Measurements from ENCODE around the gene CACNG5.
"Not testable (repeated sequence)": the region's sequence is repeated elsewhere in the genome, so short reads cannot be mapped to it uniquely, and the experiment has no call there.

The CACNG5 gene

DNA sequence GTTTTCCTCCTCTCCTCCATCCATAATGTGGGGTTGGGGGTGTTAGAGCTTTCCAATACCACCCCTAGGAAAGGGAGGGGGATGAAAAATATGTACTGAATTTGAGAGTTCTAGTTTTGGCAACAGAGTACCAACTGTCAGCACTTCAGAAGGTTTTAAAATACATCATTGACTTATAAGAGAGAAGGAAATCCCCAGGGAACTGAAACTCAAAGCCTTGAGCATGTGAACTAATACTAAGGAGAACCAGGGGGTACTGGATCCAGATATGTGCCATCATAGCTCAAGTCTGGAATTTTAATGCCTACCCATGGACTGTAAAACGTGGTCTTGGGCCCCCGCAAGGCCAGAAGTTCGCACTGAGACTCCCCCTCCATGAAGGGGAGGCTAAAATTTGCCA, 15.8 kb downstream of the CACNG5 start:
- no peak for DNase-seq

- no peak for DNase-seq
These were observed 20.3 kb downstream of the CACNG5 start for GRCh38 chr17:66855204-66855603.

DNA sequence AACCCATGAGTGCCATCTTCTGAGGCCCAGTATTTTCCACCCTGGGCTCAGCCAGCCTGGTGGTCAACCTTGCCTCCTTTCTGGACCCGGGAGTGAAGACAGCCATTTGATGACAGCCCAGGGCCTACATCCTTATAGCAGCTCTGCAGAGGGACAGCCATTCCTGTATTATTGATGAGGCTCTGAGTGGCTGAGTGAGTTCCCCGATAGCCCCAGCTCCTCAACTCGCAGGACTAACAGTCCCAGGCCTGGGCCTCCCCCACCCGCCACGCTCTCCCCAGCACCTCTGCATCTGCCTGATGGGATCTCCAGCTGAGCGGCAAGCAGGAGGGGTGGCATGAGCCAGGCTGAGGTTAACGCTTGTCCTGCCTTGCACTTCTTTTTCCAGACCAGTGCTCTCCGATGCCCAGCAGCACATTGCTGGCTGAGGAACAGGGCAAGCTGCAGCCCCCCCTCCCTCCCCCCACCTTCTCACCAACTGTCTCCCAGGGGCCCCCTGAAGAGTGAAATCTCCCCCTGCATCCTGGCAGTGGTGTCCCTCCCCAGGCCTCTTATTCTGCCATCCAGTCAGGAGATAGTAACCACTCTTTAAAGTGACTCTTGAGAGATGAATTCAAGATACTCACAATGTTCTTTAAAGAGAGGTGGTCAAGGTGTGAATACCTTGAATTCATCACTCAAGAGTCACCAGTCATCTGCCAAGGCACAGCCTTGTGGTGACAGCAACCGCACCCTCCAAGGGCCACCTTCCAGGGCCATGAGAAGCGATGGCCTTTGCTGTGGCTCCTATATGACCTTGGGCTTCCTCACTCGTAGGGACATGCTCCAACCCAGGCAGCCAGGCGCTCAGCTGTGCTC, 23.5 kb downstream of the CACNG5 start:
- DNase-seq, result no peak

DNA sequence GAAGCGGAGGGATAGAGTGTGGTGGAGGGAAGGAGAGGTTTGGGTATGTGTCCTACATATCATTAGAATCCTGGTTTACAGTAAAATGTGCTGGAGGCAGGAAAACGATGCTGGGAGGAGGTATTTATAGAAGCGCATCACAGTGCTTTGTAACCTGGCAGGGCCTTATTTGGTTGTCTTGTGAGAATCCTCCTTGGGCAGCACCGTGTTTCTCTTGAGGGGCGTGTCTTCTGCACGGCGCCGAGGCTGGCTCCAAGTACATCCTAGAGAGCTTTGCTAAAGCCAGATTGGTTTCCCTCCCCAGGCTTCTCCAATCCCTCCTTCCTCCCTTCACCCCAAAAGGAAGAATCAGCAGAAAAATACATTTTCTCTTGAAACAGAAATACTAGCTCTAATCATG, 24.4 kb downstream of the CACNG5 start:
- no peak for DNase-seq

- no peak for DNase-seq
These were observed 25.3 kb downstream of the CACNG5 start for GRCh38 chr17:66860204-66860603.

- no peak for DNase-seq
These were observed 28.9 kb downstream of the CACNG5 start for GRCh38 chr17:66863820-66864219.

- no peak for DNase-seq
These were observed 30.2 kb downstream of the CACNG5 start for GRCh38 chr17:66865151-66865550.

DNA sequence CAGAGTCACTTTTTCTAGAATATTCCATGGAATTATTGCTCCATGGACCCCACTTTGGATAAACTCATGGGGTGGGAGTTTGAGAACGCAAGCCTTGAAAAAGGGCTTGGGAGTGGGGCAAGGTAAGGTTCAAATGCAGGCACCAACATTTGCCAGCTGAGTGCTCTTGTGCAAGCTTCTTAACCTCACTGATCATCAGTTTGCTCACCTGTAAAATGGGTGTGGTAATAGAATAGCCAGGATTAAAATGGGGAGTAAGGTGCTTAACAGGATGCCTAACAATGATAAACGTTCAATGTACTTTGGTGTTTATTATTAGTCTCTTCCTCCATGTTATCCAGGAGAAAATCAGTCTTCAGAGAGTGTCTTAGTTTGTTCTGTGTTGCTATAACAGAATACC, 39.0 kb downstream of the CACNG5 start:
- DNase-seq, result no peak

- DNase-seq, result no peak
These were observed 50.0 kb downstream of the CACNG5 start for GRCh38 chr17:66884931-66885330.

GRCh38 chr17:66885417-66885816, 50.5 kb downstream of the CACNG5 start:
- no peak for DNase-seq

GRCh38 chr17:66889480-66890230, 54.7 kb downstream of the CACNG5 start:
- DNase-seq, result no peak

- DNase-seq, result no peak
These were observed 57.3 kb downstream of the CACNG5 start for GRCh38 chr17:66892246-66892645.

DNA sequence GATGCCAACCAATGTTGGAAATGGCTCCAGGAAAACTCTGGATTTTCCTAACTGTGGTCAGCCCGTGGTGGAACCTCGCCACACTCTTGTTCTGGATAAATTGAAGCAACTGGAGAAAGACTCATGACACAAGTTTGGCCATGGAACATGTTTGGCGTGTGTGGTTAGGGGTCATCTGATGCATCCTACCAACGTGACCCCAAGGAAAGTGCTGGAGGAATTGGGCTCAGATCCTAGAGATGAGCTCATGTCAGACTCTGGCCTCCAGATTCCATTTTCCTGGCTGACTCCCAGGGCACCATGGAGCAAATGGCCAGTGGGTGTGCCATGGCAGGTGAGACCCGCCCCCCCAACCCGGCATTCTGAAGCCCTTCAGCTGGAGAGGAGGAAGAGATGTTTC, 58.5 kb downstream of the CACNG5 start:
- no peak for DNase-seq

GRCh38 chr17:66893863-66894262, 58.9 kb downstream of the CACNG5 start:
- DNase-seq, result no peak

GRCh38 chr17:66897141-66897540, 62.2 kb downstream of the CACNG5 start:
- no peak for DNase-seq

- no peak for DNase-seq
These were observed 63.6 kb downstream of the CACNG5 start for GRCh38 chr17:66898536-66898935.

- no peak for DNase-seq
These were observed 65.5 kb downstream of the CACNG5 start for GRCh38 chr17:66900126-66901010.

DNA sequence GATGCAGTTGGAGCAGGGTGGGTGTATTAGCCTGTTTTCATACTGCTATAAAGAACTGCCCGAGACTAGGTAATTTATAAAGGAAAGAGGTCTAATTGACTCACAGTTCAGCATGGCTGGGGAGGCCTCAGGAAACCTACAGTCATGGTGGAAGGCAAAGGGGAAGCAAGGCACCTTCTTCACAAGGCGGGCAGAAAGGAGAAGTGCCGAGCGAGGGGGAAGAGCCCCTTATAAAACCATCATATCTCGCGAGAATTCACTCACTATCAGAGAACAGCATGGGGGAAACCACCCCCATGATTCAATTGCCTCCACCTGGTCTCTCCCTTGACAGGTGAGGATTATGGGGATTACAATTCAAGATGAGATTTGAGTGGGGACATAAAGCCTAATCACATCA, 68.4 kb downstream of the CACNG5 start:
- DNase-seq, result not testable (repeated sequence)

DNA sequence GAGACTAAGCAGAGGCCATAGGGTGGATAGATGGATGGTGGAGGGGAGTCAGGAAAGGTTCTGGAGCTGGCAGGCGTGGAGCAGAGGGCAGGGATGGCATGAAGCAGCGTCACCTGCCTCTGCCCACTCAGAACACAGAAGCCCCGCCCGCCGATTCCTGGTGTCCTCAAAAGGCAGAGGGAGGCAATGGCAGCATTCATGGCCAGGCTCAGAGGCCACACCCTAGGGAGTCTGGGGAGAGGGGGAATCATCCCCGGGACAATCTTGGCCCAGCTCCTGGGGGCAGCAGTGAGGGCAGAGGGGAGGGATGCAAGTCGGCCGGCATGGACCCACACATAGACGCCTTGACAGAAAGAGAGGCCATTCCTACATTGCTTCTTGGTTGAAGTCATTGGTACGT, 68.9 kb downstream of the CACNG5 start:
- DNase-seq, result no peak

GRCh38 chr17:66904760-66905624, 70.1 kb downstream of the CACNG5 start:
- no peak for DNase-seq

DNA sequence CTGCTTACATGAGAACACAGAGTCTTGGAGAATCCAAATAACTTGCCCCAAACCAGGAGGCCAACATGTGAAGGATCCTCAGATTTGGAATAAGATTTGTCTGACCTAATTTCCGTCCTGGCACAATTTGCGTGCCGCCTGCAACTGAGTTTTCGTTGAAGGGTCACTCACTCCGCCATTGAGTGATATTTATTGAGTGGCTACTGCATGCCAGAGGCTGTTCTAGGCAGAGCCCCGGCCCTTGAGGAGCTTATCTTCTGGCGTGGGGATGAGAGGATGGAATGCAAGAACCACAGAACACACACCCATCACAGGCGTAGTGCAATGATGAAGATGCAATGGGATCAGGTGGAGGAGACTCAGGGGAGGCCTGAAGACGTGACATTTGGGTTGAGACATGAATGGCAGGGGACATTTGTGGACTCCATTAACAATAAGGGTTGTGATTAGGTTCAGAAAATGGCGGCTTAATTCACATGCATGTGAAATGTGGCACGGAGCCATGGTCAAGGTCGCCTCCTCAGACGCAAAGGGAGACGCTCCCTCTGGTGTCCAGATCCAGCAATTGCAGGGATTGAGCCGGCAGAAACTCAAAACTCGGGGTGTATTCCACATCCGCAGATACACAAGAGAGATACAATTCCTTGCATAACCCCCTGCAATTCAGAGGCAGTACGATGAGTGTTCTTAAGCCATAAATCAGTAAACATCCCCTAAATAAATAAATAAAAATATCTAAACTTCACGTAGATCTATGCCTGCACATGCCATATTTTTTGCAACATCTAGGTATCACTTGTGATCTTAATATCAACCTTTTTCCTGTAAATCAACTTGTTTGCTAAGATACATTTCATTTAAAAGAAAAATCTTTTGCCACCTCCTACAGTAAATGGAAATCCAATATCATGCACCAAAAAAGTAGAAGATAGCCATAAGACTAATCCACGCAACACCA, 71.7 kb downstream of the CACNG5 start:
- no peak for DNase-seq

Data from cerebellar nuclear complex (tissue), 1 donor.